ENCODE data around the gene SPON1.

DNA sequence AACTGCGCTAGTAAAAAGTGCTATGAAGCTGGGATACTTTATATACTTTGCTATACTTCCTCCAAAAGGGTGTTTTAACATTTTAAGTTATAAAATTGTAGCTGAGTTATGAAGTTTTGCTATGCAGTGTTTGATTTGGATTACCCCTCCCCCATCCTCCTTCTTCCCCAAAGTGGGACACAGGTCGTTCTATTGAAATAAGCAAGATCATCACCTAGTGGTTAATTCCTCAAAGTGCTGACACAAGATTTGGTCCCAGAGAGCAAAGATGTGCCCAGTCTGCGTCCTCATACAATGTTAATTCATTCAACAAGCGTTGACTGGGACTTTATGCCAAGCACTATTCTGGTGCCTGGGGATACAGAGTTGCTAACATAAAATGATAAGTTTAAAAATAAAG, 78.5 kb downstream of the SPON1 start:
- TF ChIP-seq, protein P1, sequence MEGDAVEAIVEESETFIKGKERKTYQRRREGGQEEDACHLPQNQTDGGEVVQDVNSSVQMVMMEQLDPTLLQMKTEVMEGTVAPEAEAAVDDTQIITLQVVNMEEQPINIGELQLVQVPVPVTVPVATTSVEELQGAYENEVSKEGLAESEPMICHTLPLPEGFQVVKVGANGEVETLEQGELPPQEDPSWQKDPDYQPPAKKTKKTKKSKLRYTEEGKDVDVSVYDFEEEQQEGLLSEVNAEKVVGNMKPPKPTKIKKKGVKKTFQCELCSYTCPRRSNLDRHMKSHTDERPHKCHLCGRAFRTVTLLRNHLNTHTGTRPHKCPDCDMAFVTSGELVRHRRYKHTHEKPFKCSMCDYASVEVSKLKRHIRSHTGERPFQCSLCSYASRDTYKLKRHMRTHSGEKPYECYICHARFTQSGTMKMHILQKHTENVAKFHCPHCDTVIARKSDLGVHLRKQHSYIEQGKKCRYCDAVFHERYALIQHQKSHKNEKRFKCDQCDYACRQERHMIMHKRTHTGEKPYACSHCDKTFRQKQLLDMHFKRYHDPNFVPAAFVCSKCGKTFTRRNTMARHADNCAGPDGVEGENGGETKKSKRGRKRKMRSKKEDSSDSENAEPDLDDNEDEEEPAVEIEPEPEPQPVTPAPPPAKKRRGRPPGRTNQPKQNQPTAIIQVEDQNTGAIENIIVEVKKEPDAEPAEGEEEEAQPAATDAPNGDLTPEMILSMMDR (IDR thresholded peaks at IDR 0.05), result no peak
- TF ChIP-seq POLR2A (IDR thresholded peaks at IDR 0.05) (no peak), EP300 (IDR thresholded peaks at IDR 0.05) (no peak)

Data from ovary (tissue), 3 donors.